GM18907 (cell line): ENCODE data around the gene VSTM2L.
"Not testable (repeated sequence)": the region's sequence is repeated elsewhere in the genome, so short reads cannot be mapped to it uniquely, and the experiment has no call there.

Experiments used
- ATAC-seq: cut with Tn5 transposase; IDR thresholded peaks from one replicate; pipeline ENCODE4 v1.9.1; 2021; ENCODE audit warnings: mild to moderate bottlenecking, moderate library complexity; ENCODE audit not compliant: unreplicated experiment

VSTM2L gene, protein sequence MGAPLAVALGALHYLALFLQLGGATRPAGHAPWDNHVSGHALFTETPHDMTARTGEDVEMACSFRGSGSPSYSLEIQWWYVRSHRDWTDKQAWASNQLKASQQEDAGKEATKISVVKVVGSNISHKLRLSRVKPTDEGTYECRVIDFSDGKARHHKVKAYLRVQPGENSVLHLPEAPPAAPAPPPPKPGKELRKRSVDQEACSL

DNA sequence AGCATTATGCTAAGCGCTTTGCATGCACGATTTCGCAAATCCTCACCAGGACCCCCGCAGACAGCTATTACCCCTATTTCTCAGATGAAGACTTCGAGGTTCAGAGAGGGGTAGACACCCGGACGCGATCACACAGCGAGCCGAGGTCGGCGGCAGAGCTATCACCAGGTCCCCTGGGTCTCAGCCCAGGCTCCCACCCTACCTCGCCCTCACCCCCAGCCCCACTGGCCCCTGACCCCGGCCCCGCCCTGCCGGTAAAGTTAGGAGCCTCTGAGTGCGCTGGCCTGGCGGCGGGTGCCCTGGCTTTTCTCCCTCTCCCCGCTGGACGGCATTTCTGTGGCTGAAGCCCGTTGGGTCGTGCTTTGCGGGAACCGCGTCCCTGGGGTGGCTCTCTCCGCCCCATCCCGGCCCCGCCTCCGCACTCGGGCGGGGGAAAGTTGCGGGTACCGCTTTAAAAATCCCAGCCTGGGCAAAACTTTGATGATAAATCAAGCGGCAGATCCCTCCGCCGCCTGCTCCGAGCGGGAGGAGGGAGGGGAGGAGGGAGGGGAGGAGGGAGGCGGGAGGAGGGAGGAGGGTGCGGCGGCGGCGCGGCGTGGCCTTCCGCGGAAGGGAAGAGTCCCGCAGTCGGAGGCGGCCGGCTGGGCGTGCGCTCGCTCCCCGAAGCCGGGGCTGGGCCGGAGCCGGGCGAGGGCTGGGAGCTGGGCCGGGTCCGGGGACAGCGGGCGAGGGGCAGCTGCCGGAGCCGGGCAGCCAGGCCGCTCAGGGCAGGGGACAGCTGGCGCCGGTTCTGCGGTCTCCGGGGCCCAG, at the start of gene VSTM2L:
Gene VSTM2L, plus strand, starts transcription at position 624 of the 810 bp plus-strand sequence. CDS start 224 bp downstream, outside the sequence.
- ATAC-seq = no peak

- ATAC-seq = no peak
Observed at GRCh38 chr20:37853823-37854375, 49.0 kb upstream of the VSTM2L start.

DNA sequence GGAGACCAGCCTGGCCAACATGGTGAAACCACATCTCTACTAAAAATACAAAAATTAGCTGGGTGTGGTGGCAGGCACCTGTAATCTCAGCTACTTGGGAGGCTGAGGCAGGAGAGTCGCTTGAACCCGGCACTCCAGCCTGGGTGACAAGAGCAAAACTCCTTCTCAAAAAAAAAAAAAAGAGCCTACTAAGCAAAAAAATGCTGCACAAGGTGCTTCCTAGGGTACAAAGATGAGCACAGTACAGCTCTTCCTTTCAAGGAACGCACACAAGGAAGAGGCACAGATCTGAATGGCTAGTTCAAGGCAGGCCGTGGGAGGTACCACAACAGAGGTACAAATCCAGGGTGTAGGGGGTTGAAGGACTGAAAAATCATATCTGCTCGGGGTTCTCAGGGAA, 46.9 kb upstream of the VSTM2L start:
- not testable (repeated sequence) for ATAC-seq

DNA sequence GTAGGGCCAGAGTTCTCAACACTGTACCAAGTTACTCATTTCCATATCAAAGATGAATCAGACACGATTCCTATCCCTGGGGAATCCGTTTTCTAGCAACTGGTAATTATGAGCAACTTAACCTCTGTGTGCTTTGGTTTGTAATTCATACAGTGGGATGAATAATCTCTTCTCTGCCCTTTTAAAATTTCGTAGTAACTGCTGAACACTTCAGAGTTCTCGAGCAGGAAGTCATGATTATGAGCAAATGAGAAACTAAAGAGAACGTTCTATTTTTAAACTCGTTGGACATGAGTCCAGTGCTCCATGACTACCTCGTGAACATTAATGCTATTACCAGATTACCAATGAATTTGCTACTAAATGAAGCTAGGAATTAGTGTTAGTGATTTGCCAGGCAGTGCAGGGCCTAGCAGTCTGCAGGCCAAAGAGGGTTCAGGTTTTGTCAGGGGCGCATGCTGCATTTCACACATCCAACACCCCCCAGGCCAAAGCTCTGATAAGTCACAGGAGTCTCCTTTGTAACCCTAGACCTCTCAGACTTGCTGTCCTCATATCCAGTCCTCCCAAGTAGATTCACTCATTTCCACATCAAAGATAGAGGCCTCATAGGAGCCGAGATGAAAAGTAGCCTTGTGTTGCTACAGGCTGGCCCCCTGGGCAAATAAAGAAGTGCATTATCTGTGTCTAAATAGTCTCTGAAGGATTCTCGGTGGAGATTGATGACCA, 45.8 kb upstream of the VSTM2L start:
- no peak for ATAC-seq

- ATAC-seq = no peak
Observed at GRCh38 chr20:37859406-37860171, 43.3 kb upstream of the VSTM2L start.

- ATAC-seq = no peak
Observed at GRCh38 chr20:37863289-37863688, 39.6 kb upstream of the VSTM2L start.

GRCh38 chr20:37864298-37864697, 38.6 kb upstream of the VSTM2L start:
- no peak for ATAC-seq

GRCh38 chr20:37866051-37866450, 36.9 kb upstream of the VSTM2L start:
- ATAC-seq = no peak

- no peak for ATAC-seq
Observed at GRCh38 chr20:37867289-37868195, 35.4 kb upstream of the VSTM2L start.

- ATAC-seq = no peak
Observed at GRCh38 chr20:37868851-37869333, 34.0 kb upstream of the VSTM2L start.

DNA sequence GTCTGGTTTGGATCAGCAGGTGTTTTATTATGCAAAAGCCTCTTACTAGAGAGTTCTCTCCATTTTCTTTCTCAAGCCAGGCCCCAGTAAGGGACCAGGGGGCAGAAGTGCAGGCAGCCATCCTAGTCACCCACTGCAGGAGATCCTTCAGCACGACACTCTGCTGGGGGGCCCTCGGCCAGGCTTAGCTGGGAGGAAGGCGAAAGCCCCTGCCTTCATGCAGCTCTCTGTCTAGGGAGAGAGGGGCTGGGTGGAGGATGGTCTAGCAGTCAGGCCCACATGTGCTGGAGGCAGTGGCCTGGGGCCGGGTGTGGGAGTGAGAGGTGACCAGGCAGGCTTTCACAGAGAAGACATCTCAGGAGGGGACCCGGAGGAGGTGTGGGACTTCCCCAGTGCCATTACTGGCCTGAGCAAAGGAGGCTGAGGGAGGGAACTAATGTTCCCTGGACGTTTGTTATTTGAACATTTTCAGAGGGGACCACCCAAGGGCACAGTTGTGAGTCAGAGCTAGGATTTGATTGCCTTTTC, 33.5 kb upstream of the VSTM2L start:
- no peak for ATAC-seq

DNA sequence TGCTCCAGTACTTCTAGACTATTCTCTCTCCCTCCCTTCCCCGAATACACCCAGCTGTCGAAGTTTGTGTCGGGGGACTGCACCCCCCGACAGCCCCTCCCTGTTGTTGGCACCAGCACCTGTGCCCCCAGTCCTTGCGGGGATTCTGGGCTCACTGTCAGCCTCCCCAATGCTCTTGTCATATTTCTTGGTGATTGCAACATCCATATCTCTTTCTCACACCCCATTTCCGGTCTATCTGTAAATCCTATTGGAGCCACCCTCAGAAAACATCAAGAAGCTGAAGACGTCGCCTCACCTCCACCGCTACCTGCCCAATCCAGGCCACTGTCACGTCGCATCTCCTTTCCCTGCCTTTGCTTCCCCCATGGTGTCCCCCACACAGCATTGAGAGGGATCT, 32.6 kb upstream of the VSTM2L start:
- no peak for ATAC-seq

GRCh38 chr20:37871751-37872150, 31.2 kb upstream of the VSTM2L start:
- ATAC-seq = no peak

- no peak for ATAC-seq
Observed at GRCh38 chr20:37872161-37872560, 30.8 kb upstream of the VSTM2L start.

DNA sequence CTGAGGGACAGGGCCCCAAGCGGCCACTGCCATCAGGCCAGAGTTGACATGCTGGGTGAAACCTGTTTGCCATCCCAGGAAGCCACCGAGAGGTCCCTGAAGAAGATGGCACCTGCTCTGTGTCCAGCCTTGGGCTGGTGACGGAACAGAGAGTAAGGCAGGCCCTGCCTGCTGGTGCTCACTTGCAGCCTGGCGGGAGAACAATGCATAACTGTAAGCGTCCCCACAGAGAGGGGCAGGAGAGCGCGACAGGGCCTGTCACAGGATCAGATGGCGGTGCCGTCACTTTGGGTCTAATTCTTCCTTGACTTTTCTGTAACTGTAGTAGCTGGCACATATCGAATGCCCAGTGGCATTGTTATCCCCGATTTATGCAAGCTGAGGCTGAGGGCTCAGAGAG, 29.0 kb upstream of the VSTM2L start:
- ATAC-seq = no peak

- no peak for ATAC-seq
Observed at GRCh38 chr20:37875460-37876175, 27.3 kb upstream of the VSTM2L start.

- no peak for ATAC-seq
Observed at GRCh38 chr20:37876863-37877262, 26.1 kb upstream of the VSTM2L start.
